Measurements from ENCODE around the gene TMEM244. TPM values are rescaled to one million over a fixed set of nuclear protein-coding genes. Genes with fewer than 3 reads are reported as not detected.

The TMEM244 gene
- total and polyA plus RNA-seq, 2 donors from 2014 or later, result not detected

DNA sequence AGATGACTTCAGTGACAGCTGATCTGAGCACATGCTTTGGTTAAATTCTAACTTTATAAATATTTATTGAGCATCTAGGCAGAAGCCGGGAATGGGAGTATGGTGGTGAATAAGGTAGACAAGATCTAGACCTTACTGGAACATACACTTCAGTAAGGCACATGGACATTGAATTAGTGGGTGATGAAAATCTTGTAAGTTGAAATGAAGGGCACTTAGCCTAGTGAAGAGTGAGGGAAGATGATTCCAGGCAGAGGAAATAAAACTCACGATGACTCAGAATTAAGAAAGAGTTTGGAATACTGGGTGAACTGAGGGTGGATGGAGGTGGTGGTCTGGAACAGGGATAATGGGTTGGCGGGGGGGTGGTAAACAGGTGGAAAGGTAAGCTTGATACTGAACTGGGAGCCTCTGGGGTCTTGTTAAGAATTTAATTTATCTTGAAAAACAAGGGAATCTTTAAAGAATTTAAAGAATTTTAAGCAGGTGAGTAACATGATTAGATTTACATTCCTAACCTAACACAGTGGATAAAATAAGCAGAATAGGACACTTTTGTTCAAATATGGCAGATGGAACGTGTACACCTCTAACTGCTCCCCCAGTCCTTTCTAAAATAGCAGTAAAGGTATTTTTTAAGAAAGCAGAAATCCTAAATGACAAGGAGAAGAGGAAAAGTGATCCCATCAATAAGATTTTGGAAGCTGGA is 75.9 kb downstream of the TMEM244 start:
- FAIRE-seq (no peak), DNase-seq (no peak)
- Histone ChIP-seq H3K27ac (ENCODE audit: low read depth in 2 of 2, low read length in 2 of 2) (no peak overlapping the region), H3K36me3 (ENCODE audit: control insufficient read depth in 2 of 3, insufficient read depth in 3 of 3, low read length in 3 of 3) (no peaks in the 10 kb centered on the region), H3K27me3 (ENCODE audit: control insufficient read depth, insufficient read depth, low read length) (no peaks in the 10 kb centered on the region), H3K4me1 (ENCODE audit: control insufficient read depth in 2 of 3, insufficient read depth in 2 of 3, low read depth in 1 of 3, low read length in 3 of 3) (no peaks in the 10 kb centered on the region), H3K9me3 (ENCODE audit: control insufficient read depth in 2 of 3, insufficient read depth in 1 of 3, low read length in 3 of 3) (no peaks in the 10 kb centered on the region), H3K9ac (ENCODE audit: low read length in 3 of 3) (no peak overlapping the region), H3K4me3 (ENCODE audit: low read length in 3 of 3) (no peak overlapping the region)
- intact Hi-C loops (cut with DNase I), result no loop called here
- TF ChIP-seq CTCF (IDR thresholded peaks at IDR 0.05; ENCODE audit: borderline replicate concordance, extremely low read depth, insufficient read depth), result no peak

Other genes starting within 250 kb of the TMEM244 start
- 39.8 TPM for gene ARHGAP18, start 151.1 kb downstream of the TMEM244 start, total RNA-seq
- 26.5 TPM for gene ARHGAP18, start 151.1 kb downstream of the TMEM244 start, polyA plus RNA-seq (ENCODE audit: insufficient read depth, low read depth, low replicate concordance)
- gene L3MBTL3, start 157.3 kb upstream of the TMEM244 start, total RNA-seq, result 13.0 TPM
- 4.3 TPM for gene L3MBTL3, start 157.3 kb upstream of the TMEM244 start, polyA plus RNA-seq (ENCODE audit: insufficient read depth, low read depth, low replicate concordance)

Measured in kidney (tissue), 14 donors.